Anterior cingulate cortex (tissue), 58 donors: Measurements from ENCODE around the gene NSA2.

Experiments used
- DNase-seq, 58 donors: peaks; one replicate each; lab custom pipeline; 2025; lab: John Stamatoyannopoulos, UW

Gene NSA2

GRCh38 chr5:74810915-74811314 is 43.9 kb downstream of the NSA2 start:
- no peak for DNase-seq

- no peak for DNase-seq
Measured at GRCh38 chr5:74816875-74817274, 49.8 kb downstream of the NSA2 start.

DNA sequence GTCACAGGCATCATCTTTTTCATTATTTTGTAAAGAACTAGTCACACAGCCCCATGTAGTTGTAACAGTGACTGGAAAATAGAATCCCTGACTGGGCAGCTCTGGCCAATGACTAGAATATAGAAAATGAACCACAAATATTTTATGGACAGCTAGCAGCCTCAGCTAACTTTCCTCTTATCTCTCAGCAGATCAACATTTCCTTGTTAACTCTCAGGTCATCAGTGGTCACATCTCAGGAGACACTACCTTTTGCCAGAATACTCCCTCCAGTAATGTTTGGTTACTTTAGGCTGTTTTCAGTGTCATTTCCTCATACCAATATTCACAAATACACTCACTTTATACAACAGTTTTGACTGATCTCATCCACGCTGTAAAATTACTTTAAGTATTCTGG is 55.2 kb downstream of the NSA2 start:
- DNase-seq = no peak

GRCh38 chr5:74829413-74829812 is 62.4 kb downstream of the NSA2 start:
- DNase-seq = no peak
